Left ventricle myocardium superior (tissue), 1 donor: ENCODE results near the gene SIK3. TPM values are rescaled to one million over a fixed set of nuclear protein-coding genes. Genes with fewer than 3 reads are reported as not detected.
"Not testable (repeated sequence)": the region's sequence is repeated elsewhere in the genome, so short reads cannot be mapped to it uniquely, and the experiment has no call there.

ENCODE experiments used
- ATAC-seq: fragments of 200-7000 bp; cut with Tn5 transposase; one replicate; pipeline ENCODE4 v1.9.1; 2020; ENCODE audit warnings: mild to moderate bottlenecking, moderate library complexity
- DNase-seq: peaks from one replicate; pipeline ENCODE4 v3.0.0-alpha.2; 2020
- intact Hi-C: fragments of 100-400 bp; cut with micrococcal nuclease; formaldehyde crosslinking; loops from one replicate; pipeline ENCODE4 v1.11.0; 2022
- total RNA-seq: library from RNA; stranded (reverse); fragmentation: NEBNext Ultra II Directional; extraction: Animal tissue kit (Norgen Biotek cat#: 25700); gene quantifications from one replicate; pipeline ENCODE4 v1.2.1, GENCODE V29; 2021
- donor health status: DM: no; HTN: yes; CAD: no; lungs with severe emphysema.

SIK3 gene
- total RNA-seq, 1 donor from 2014 or later, result 31.9 TPM

GRCh38 chr11:117057317-117057716 is 40.9 kb downstream of the SIK3 start:
- intact Hi-C loops, result no loop called here
- ATAC-seq (no peak), DNase-seq (no peak)

DNA sequence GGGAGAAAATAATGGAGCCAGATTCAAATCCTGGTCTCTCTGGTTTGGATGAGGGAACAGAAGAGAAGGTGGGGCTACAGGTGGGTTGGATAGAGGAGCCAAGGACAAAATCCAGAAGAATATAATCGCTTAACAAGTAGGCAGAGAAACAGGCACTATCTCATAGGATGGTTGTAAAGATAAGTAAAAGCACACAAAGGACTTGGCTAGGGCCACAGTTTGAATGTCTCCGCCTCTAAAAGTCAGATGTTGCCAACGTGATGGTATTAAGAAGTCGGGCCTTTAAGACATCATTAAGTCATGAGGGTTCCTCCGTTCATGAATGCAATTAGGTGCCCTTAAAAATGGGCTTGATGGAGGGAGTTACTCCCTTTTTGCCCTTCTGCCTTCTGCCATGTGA is 42.8 kb downstream of the SIK3 start:
- intact Hi-C loops, result no loop called here
- no peak for DNase-seq
- no peak for ATAC-seq

- intact Hi-C loops, result no loop called here
- no peak for DNase-seq
- no peak for ATAC-seq
These were observed 43.8 kb downstream of the SIK3 start for GRCh38 chr11:117054382-117054781.

DNA sequence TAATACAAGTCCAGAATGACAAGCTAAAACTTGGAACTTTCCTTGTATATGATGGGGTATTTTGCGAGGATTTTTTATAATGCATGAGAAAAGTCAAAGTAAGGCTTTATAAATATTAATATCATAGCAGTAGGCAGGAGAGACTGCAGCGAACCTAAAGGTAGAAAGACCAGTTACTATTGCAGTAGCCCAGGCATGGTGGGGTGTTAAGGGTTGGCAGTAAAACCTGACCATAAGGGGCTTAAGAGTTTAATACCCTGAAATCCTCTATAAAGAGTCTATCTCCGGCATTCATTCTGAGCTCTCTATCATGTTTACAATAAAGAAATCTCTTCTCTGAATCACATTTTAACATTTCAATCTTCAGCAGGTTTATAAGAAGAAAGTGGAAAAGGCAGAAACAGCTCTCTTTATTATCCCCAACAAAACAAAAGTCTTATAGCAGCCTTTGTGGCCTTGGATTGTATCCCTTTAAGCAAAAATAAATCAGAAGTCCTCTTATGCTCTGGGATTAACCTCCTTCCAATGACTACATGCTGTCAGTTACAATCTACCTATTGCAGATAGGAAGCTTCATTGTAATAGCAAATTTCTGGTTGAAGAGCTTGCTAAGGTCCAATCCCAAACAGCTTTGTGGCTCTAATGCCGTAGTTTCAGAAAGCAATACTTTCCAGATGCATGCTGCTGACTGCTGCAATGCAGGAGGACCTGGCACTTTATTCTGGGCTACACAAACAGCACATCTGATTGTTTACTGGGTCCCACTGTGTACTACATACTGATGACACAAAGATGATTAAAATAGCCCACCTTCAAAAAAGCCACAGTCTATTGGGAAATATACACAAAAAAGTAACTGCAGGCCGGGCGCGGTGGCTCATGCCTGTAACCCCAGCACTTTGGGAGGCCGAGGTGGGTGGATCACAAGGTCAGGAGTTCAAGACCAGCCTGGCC is 45.8 kb downstream of the SIK3 start:
- DNase-seq (no peak), ATAC-seq (no peak)
- intact Hi-C loops, result no loop called here

DNA sequence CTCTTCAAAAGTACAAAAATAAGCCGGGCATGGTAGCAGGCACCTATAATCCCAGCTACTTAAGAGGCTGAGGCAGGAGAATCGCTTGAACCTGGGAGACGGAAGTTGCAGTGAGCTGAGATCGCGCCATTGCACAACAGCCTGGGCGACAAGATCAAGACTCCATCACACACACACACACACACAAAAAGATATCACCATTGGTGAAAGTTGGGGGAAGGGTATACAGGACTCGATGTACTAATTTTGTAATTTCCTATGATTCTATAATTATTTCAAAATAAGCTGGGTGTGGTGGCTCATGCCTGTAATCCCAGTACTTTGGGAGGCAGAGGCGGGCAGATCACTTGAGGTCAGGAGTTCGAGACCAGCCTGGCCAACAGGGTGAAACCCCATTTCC is 48.1 kb downstream of the SIK3 start:
- intact Hi-C loops, DNase-seq, ATAC-seq: not testable (repeated sequence)

DNA sequence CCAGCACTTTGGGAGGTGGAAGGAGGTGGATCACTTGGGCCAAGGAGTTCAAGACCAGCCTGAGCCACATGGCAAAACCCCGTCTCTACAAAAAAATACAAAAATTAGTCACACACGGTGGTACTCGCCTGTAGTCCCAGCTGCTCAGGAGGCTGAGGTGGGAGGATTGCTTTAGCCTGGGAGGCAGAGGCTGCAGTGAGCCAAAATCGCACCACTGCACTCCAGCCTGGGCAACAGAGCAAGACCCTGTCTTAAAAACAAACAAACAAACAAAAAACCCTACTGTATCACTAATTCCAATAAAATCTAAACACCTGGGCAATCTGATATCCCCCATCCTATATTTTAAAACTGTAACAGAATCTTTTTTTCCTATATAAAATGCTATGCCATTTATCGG is 51.6 kb downstream of the SIK3 start:
- DNase-seq, ATAC-seq, intact Hi-C loops: not testable (repeated sequence)

- ATAC-seq (peak; percentile 35), DNase-seq (no peak)
- intact Hi-C loops, result no loop called here
These were observed 52.3 kb downstream of the SIK3 start for GRCh38 chr11:117045956-117046355.

- no peak for DNase-seq
- peak; percentile 65 for ATAC-seq
- intact Hi-C loops, result no loop called here
These were observed 53.0 kb downstream of the SIK3 start for GRCh38 chr11:117045196-117045595.

DNA sequence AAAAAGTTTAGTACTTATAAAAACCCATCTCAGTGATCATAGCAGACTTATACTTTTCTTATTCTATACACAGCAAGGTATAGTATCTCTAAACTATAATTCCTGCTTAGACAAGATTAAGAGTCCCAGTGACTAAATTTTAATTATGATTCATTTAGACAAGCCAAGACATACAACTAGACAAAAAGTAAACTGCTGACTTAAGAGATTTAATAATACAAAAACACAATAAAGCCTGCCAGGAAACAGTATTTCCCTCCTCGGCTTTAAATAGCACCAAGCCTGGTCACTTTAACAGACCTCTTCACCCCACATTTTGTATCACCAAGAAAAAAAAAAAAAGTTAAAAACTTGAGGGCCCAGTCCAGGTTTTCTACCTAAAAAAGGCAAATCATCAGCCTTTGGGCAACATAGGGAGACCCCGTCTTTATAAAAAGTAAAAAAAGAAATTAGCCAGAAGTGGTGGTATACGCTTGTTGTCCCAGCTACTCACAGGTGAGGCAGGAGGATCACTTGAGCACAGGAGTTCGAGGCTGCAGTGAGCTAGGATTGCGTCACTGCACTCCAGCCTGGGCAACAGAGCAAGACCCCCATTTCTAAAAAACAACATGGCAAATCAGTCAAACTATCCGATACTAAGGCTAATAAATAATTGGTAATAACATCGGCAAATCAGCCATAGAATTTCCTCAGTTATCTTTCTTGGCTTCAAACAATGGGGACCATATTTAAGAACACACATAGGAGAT is 53.8 kb downstream of the SIK3 start:
- intact Hi-C loops, result no loop called here
- DNase-seq, result no peak
- ATAC-seq, result peak; percentile 33

DNA sequence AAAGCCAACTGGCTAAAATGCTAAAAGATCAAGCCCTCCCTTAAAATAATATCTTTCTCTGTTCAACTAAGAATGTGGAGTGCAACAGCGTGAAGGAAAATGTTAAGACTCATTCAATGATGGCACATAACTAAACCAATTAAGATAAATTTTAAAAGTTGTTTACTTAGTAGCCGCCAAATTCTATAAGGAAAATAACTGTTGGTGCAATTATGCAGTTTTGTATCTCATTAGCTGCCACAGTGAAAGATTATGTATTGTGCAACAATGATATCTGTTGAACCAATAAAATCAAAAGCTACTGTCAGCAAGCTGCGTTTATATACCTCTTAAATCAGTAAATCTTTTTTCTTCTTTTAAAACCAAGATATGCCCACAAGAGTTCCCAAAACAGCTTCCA is 55.5 kb downstream of the SIK3 start:
- intact Hi-C loops, result no loop called here
- DNase-seq (no peak), ATAC-seq (no peak)

DNA sequence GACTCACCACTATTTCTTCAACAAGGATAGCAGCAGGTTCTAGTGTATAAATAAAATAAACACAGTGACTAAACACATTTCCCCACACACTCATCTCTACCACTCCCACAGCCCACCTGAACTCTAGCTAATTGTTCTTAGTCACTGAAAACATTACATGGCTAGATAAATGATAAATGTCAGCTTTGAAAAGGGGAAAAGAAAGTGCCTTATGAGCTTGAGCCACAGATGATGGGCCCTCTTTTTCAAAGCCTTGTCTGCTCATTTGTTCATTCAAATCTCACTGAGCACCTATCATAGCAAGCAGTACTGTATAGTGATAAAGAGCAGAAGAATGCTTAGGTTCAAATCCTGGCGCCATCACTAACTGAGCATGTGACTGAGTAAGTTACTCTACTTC is 58.3 kb downstream of the SIK3 start:
- DNase-seq (no peak), ATAC-seq (no peak)
- intact Hi-C loops, result no loop called here

DNA sequence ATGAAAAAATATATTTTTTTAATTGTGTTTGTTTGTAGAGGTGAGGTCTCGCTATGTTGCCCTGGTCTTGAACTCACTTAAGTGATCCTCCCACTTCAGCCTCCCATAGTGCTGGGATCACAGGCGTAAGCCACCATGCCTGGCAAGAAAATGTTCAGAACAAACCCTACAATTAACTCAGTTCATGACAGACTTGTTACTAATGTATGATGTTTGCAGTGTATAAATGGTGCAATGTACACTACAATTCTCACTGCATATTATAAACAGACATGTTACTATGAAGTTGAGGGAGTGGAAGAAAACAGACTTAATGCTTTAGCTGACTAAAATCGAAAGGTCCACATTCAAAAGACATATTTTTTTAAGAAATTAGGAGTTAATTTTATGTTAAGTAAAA is 59.0 kb downstream of the SIK3 start:
- ATAC-seq, result no peak
- DNase-seq, result no peak
- intact Hi-C loops, result no loop called here

DNA sequence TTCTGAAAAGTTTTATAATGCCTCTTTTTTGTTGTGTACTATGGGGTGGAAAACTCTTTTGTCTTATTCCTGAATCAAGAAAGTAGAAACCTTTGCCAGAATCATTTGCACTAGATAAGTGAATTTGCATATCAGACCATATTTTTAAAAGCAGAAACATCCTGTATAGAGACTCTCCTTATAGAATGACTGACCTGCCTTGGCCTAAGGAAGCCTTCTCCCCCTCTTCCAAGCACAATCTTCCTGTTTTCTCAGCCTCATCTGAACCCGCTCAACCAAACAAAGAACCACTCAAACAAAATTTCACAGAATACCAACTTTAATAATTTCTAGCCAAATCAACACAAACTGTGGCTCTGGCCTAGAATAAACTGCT is 60.3 kb downstream of the SIK3 start:
- intact Hi-C loops, result no loop called here
- no peak for ATAC-seq

GRCh38 chr11:117037279-117037974 is 60.8 kb downstream of the SIK3 start:
- no peak for DNase-seq
- intact Hi-C loops, result no loop called here
- peak; percentile 38 for ATAC-seq

More for the DNA sequence above, 60.3 kb downstream of the SIK3 start:
- DNase-seq, result no peak

- ATAC-seq, result no peak
- intact Hi-C loops, result no loop called here
- DNase-seq, result no peak
These were observed 63.3 kb downstream of the SIK3 start for GRCh38 chr11:117034901-117035300.

DNA sequence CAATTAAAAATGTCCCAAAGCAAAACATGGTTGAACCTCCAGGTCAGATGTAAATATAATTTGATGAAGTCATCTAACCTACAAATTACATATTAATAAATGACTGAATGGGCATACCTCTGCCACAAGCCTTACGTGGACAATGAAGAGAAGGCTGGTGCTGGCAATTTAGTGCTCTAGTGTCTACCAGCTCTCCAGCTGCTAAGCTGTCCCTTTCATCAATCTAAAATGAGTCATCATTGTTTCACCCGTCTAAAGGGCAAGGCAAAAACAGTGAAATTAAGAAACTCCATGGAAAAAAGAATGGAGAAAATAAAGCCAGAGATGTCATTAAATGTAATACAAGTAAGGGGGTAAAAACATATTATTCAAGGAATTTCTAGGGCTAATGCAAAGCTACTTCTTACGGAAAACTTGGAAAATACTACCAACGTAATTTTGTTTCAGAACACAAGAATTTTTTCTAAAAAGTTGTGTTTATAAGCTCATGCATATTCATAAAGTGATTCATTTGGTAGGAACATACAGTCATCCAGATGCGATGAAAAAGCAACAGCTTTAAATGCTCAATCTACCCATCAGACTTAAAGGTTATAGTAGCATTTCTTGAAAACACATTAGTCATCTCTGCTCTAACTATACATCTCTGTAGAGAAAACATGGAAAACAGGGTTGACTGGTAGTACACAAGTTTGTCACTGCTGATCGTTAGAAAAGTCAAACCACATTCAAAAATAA is 71.5 kb downstream of the SIK3 start:
- no peak for DNase-seq
- no peak for ATAC-seq
- intact Hi-C loops, result no loop called here

DNA sequence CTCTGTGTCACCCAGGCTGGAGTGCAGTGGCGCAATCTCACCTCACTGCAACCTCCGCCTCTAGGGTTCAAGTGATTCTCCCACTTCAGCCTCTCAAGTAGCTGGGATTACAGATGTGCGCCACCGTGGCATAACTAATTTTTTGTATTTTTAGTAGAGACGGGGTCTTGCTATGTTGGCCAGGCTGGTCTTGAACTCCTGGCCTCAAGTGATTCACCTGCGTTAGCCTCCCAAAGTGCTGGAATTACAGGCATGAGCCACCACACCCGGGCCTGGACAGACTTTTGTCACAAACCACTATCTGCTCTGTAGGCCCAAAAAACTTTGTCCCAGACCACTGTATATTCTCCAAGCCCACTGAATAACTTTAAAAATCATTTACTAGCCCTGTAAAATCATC is 74.5 kb downstream of the SIK3 start:
- intact Hi-C loops, DNase-seq, ATAC-seq: not testable (repeated sequence)

GRCh38 chr11:117023178-117023577 is 75.0 kb downstream of the SIK3 start:
- intact Hi-C loops, result no loop called here

DNA sequence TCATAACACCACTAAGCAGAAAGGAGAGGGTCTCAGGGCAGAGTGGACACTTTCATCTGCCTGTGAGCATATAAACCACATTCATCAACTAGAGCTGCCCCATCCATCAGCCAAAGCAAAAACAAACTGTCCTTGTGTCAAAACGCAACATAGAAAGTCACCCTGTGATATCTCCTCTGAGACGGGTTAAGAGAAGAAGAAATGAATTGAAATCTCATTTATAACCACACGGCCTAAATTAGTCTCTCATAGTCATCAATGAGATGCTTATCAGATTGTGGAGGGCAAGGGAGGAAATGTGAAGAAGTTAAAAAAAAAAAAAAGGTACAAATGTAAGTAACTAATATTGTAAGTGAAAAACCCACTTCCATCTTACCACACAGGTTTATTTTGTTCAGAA is 75.7 kb downstream of the SIK3 start:
- no peak for ATAC-seq
- intact Hi-C loops, result no loop called here

More at GRCh38 chr11:117023178-117023577, 75.0 kb downstream of the SIK3 start:
- DNase-seq (no peak), ATAC-seq (no peak)

More for the DNA sequence above, 75.7 kb downstream of the SIK3 start:
- no peak for DNase-seq
